ENCODE measurements around the gene INSL6.

DNA sequence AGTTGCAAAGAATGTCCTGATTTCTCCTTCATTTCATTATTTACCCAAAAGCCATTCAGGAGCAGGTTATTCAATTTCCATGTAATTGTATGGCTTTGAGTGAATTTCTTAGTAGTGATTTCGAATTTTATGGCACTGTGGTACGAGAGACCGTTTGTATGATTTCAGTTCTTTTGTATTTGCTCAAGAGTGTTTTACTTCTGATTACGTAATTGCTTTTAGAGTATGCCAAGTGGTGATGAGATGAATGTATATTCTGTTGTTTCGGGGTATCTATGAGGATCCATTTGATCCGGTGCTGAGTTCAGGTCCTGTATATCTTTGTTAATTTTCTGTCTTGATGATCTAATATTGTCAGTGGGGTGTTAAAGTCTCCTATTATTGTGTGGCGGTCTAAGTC is 41.2 kb downstream of the INSL6 start:
- TF ChIP-seq EGR1 (IDR thresholded peaks at IDR 0.05) = no peak
- no peak for TF ChIP-seq EP300 (IDR thresholded peaks at IDR 0.05; ENCODE audit: borderline replicate concordance)
